GM04504 (cell line): Measurements from ENCODE around the gene SRP54.
"Not testable (repeated sequence)": the region's sequence is repeated elsewhere in the genome, so short reads cannot be mapped to it uniquely, and the experiment has no call there.

ENCODE experiments used
- DNase-seq: peaks from one replicate; pipeline ENCODE4 v3.0.0-alpha.2; 2012; ENCODE audit warnings: low read depth

SRP54 gene

DNA sequence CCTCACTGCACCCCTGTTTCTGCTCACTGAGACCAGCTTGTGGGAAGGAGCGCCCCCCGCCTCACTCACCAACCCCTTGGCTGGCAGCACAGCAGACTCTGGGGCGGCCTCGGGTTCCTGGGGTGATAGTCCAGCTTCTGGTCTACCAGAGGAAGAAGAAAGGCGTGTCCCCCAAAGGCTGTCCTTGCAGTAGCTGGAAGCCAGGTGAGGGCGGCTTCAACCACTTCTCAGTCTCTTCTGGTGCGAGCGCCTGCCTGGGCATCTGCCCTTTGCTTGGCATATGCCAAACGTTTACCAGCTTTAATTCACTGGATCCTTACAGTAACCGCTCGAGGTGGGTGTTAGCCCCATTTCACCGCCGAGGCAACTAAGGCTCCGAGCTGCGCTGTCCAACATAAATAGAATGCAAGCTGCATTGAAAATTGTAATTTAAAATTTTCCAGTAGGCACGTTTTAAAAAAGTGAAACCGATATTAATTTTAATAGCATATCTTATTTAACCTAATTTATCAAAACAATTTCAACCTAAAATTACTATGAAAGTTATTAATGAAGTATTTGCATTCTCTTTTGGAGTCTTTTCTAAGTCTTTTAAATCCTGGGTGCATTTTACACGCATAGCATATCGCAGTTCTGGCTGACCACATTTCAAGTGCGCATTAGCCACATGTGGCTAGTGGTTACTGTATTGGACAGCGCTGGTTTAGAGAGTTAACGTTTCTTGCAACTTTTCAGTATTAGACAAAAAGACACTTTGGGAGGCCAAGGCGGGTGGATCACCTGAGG is 64.2 kb downstream of the SRP54 start:
- no peak for DNase-seq

GRCh38 chr14:35047976-35048513 is 65.3 kb downstream of the SRP54 start:
- no peak for DNase-seq

DNA sequence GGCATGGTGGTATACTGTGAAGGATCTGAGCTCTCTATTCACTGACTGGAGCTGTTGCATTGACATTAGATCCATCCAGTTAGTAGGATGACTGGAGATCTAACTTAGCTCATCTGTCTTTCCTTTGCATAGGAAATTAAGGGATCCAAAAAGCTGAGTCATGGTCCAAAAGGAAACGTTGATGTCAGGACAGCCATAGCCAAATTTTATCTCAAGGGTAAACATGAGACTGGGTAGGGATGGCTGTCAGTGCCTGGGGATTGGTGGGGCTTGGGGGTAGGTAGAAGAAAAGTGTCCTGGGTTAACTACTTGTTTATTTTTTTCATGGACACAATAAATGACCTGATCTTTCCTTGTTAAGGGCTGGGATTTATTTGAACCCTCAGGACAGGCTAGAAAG is 67.9 kb downstream of the SRP54 start:
- DNase-seq: peak; percentile 21

- no peak for DNase-seq
Observed at GRCh38 chr14:35051796-35052195, 69.0 kb downstream of the SRP54 start.

- no peak for DNase-seq
Observed at GRCh38 chr14:35052637-35053036, 69.8 kb downstream of the SRP54 start.

GRCh38 chr14:35061113-35061791 is 78.5 kb downstream of the SRP54 start:
- DNase-seq: not testable (repeated sequence)

DNA sequence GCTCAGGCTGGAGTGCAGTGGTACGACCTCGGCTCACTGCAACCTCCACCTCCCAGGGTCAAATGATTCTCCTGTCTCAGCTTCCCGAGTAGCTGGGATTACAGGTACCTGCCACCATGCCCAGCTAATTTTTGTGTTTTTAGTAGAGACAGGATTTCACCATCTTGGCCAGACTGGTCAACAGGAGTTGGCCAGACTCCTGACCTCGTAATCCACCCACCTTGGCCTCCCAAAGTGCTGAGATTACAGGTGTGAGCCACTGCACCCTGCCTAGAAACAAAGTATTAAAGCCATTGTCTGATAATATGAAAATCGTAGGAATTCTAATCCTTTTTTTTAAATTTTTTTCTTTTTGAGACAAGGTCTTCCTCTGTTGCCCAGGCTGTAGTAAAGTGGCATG is 82.9 kb downstream of the SRP54 start:
- DNase-seq: not testable (repeated sequence)

GRCh38 chr14:35068238-35069012 is 85.6 kb downstream of the SRP54 start:
- DNase-seq: no peak

- DNase-seq: no peak
Observed at GRCh38 chr14:35072226-35072625, 89.4 kb downstream of the SRP54 start.

GRCh38 chr14:35073486-35073885 is 90.7 kb downstream of the SRP54 start:
- no peak for DNase-seq

- no peak for DNase-seq
Observed at GRCh38 chr14:35078082-35078481, 95.3 kb downstream of the SRP54 start.
